ENCODE measurements around the gene ZNF235.
"Not testable (repeated sequence)": the region's sequence is repeated elsewhere in the genome, so short reads cannot be mapped to it uniquely, and the experiment has no call there.

ZNF235 gene

GRCh38 chr19:44304659-44305193 is at the start of gene ZNF235:
Gene ZNF235 (minus strand): TSS chr19:44305025. CDS start chr19:44303404, 1,621 bp downstream.
- in situ Hi-C loops (cut with MboI; ENCODE audit: low sequenced_read_pairs): no loop called here

GRCh38 chr19:44346556-44346955 is 41.7 kb upstream of the ZNF235 start:
- in situ Hi-C loops (cut with MboI; ENCODE audit: low sequenced_read_pairs): no loop called here

GRCh38 chr19:44345959-44346358 is 41.1 kb upstream of the ZNF235 start:
- in situ Hi-C loops (cut with MboI; ENCODE audit: low sequenced_read_pairs): no loop called here

- in situ Hi-C loops (cut with MboI; ENCODE audit: low sequenced_read_pairs): no loop called here
These were observed 39.4 kb upstream of the ZNF235 start for GRCh38 chr19:44344255-44344654.

GRCh38 chr19:44341794-44342193 is 37.0 kb upstream of the ZNF235 start:
- in situ Hi-C loops (cut with MboI; ENCODE audit: low sequenced_read_pairs): no loop called here

GRCh38 chr19:44334639-44335038 is 29.8 kb upstream of the ZNF235 start:
- in situ Hi-C loops (cut with MboI; ENCODE audit: low sequenced_read_pairs): not testable (repeated sequence)

GRCh38 chr19:44332145-44332544 is 27.3 kb upstream of the ZNF235 start:
- in situ Hi-C loops (cut with MboI; ENCODE audit: low sequenced_read_pairs): no loop called here

GRCh38 chr19:44315883-44316282 is 11.1 kb upstream of the ZNF235 start:
- in situ Hi-C loops (cut with MboI; ENCODE audit: low sequenced_read_pairs): no loop called here

GRCh38 chr19:44313231-44313630 is 8.4 kb upstream of the ZNF235 start:
- in situ Hi-C loops (cut with MboI; ENCODE audit: low sequenced_read_pairs): no loop called here

GRCh38 chr19:44308011-44308410 is 3.2 kb upstream of the ZNF235 start:
- in situ Hi-C loops (cut with MboI; ENCODE audit: low sequenced_read_pairs): no loop called here

- in situ Hi-C loops (cut with MboI; ENCODE audit: low sequenced_read_pairs): no loop called here
These were observed 1.5 kb upstream of the ZNF235 start for GRCh38 chr19:44306283-44306682.

GRCh38 chr19:44305457-44305856 is 632 bp upstream of the ZNF235 start:
- in situ Hi-C loops (cut with MboI; ENCODE audit: low sequenced_read_pairs): no loop called here

- in situ Hi-C loops (cut with MboI; ENCODE audit: low sequenced_read_pairs): no loop called here
These were observed 753 bp downstream of the ZNF235 start for GRCh38 chr19:44303976-44304568.

GRCh38 chr19:44303320-44303719 is 1.5 kb downstream of the ZNF235 start:
- in situ Hi-C loops (cut with MboI; ENCODE audit: low sequenced_read_pairs): no loop called here

- in situ Hi-C loops (cut with MboI; ENCODE audit: low sequenced_read_pairs): no loop called here
These were observed 19.9 kb downstream of the ZNF235 start for GRCh38 chr19:44284968-44285367.

GRCh38 chr19:44282846-44283245 is 22.0 kb downstream of the ZNF235 start:
- in situ Hi-C loops (cut with MboI; ENCODE audit: low sequenced_read_pairs): no loop called here

GRCh38 chr19:44280916-44281315 is 23.9 kb downstream of the ZNF235 start:
- in situ Hi-C loops (cut with MboI; ENCODE audit: low sequenced_read_pairs): no loop called here

- in situ Hi-C loops (cut with MboI; ENCODE audit: low sequenced_read_pairs): no loop called here
These were observed 26.6 kb downstream of the ZNF235 start for GRCh38 chr19:44278181-44278690.

GRCh38 chr19:44277331-44277730 is 27.5 kb downstream of the ZNF235 start:
- in situ Hi-C loops (cut with MboI; ENCODE audit: low sequenced_read_pairs): no loop called here

- in situ Hi-C loops (cut with MboI; ENCODE audit: low sequenced_read_pairs): no loop called here
These were observed 44.0 kb downstream of the ZNF235 start for GRCh38 chr19:44260695-44261446.

- in situ Hi-C loops (cut with MboI; ENCODE audit: low sequenced_read_pairs): no loop called here
These were observed 44.5 kb downstream of the ZNF235 start for GRCh38 chr19:44260343-44260681.

- in situ Hi-C loops (cut with MboI; ENCODE audit: low sequenced_read_pairs): no loop called here
These were observed 45.9 kb downstream of the ZNF235 start for GRCh38 chr19:44258835-44259413.

All from HL-60/S4 (cell line).